GM19438 (cell line): ENCODE measurements around the gene TSPAN18.
A peak's percentile ranks its signal among the peaks of the same experiment; 100 is the strongest.

ENCODE experiments used
- ATAC-seq: cut with Tn5 transposase; IDR thresholded peaks from one replicate; pipeline ENCODE4 v1.9.1; 2021; ENCODE audit warnings: low read depth; ENCODE audit not compliant: unreplicated experiment

The TSPAN18 gene

GRCh38 chr11:44859528-44859925 lies 132.8 kb downstream of the TSPAN18 start:
- no peak for ATAC-seq

GRCh38 chr11:44860346-44860745 lies 133.6 kb downstream of the TSPAN18 start:
- no peak for ATAC-seq

- peak; percentile 99 for ATAC-seq
Observed at GRCh38 chr11:44861849-44862557, 135.2 kb downstream of the TSPAN18 start.

GRCh38 chr11:44862558-44863101 lies 135.9 kb downstream of the TSPAN18 start:
- ATAC-seq = no peak

GRCh38 chr11:44863231-44863630 lies 136.5 kb downstream of the TSPAN18 start:
- ATAC-seq = no peak

GRCh38 chr11:44865866-44866272 lies 139.1 kb downstream of the TSPAN18 start:
- ATAC-seq = no peak

GRCh38 chr11:44866286-44866685 lies 139.5 kb downstream of the TSPAN18 start:
- ATAC-seq = no peak

- ATAC-seq = no peak
Observed at GRCh38 chr11:44868021-44868420, 141.3 kb downstream of the TSPAN18 start.

GRCh38 chr11:44868455-44869421 lies 142.0 kb downstream of the TSPAN18 start:
- ATAC-seq = no peak

- no peak for ATAC-seq
Observed at GRCh38 chr11:44870181-44870580, 143.4 kb downstream of the TSPAN18 start.

- no peak for ATAC-seq
Observed at GRCh38 chr11:44870615-44871176, 143.9 kb downstream of the TSPAN18 start.

GRCh38 chr11:44871682-44872081 lies 144.9 kb downstream of the TSPAN18 start:
- ATAC-seq = peak; percentile 96

- ATAC-seq = no peak
Observed at GRCh38 chr11:44872556-44872955, 145.8 kb downstream of the TSPAN18 start.

- no peak for ATAC-seq
Observed at GRCh38 chr11:44873537-44873936, 146.8 kb downstream of the TSPAN18 start.

- ATAC-seq = no peak
Observed at GRCh38 chr11:44874284-44874683, 147.5 kb downstream of the TSPAN18 start.

GRCh38 chr11:44875037-44875436 lies 148.3 kb downstream of the TSPAN18 start:
- ATAC-seq = no peak

GRCh38 chr11:44876194-44876723 lies 149.5 kb downstream of the TSPAN18 start:
- no peak for ATAC-seq

- no peak for ATAC-seq
Observed at GRCh38 chr11:44876906-44877305, 150.1 kb downstream of the TSPAN18 start.

GRCh38 chr11:44877571-44878497 lies 151.1 kb downstream of the TSPAN18 start:
- no peak for ATAC-seq

- no peak for ATAC-seq
Observed at GRCh38 chr11:44878711-44879110, 151.9 kb downstream of the TSPAN18 start.
